NB4 (cell line): Measurements from ENCODE around the gene SMCO4.

ENCODE experiments used
- DNase-seq: peaks from one replicate; pipeline ENCODE4 v3.0.0; 2010; ENCODE audit warnings: low read depth
- H3K4me3 ChIP-seq: one replicate; pipeline ENCODE4 v1.5.1; 2011; ENCODE audit warnings: mild to moderate bottlenecking, low read depth, low read length, moderate library complexity
- MYC ChIP-seq: IDR thresholded peaks from 2 replicates; pipeline ENCODE4 v1.6.1; 2011; ENCODE audit warnings: low read depth, low read length
- POLR2A ChIP-seq: IDR thresholded peaks from 2 replicates; pipeline ENCODE4 v1.6.1; 2011; ENCODE audit warnings: mild to moderate bottlenecking; ENCODE audit not compliant: insufficient read length; ENCODE audit errors: extremely low read depth
- TF ChIP-seq, protein P1 (sequence below): IDR thresholded peaks from 2 replicates; pipeline ENCODE4 v1.6.1; 2011; ENCODE audit warnings: low read depth, low read length
- TF ChIP-seq, protein P2 (sequence below): IDR thresholded peaks from one replicate; pipeline ENCODE4 v1.5.1; 2012; ENCODE audit warnings: low read depth, low read length

The SMCO4 gene

DNA sequence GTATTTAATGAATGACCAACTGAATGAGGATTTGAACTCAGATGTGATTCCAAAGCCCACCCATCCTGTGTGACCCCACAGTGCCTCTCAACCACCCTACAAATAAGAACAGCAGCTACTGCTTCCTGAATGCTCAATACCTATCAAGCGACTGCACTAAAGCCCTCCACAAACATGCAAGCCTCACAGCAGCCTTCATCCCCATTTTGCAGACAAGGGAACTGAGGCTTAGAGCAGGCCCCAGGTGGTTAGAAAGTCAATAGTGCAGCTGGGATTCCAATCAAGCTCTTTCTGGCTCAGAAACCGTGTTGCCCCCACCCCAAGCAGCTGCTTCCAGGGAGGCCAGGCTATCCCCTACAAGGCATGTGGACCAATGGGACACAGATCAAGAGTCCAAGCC, 57.2 kb downstream of the SMCO4 start:
- no peak for DNase-seq
- no peak overlapping the region for H3K4me3 ChIP-seq
- TF ChIP-seq, protein P1, sequence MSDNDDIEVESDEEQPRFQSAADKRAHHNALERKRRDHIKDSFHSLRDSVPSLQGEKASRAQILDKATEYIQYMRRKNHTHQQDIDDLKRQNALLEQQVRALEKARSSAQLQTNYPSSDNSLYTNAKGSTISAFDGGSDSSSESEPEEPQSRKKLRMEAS: no peak
- TF ChIP-seq, protein P2, sequence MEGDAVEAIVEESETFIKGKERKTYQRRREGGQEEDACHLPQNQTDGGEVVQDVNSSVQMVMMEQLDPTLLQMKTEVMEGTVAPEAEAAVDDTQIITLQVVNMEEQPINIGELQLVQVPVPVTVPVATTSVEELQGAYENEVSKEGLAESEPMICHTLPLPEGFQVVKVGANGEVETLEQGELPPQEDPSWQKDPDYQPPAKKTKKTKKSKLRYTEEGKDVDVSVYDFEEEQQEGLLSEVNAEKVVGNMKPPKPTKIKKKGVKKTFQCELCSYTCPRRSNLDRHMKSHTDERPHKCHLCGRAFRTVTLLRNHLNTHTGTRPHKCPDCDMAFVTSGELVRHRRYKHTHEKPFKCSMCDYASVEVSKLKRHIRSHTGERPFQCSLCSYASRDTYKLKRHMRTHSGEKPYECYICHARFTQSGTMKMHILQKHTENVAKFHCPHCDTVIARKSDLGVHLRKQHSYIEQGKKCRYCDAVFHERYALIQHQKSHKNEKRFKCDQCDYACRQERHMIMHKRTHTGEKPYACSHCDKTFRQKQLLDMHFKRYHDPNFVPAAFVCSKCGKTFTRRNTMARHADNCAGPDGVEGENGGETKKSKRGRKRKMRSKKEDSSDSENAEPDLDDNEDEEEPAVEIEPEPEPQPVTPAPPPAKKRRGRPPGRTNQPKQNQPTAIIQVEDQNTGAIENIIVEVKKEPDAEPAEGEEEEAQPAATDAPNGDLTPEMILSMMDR: no peak
- TF ChIP-seq MYC (no peak), POLR2A (no peak)

DNA sequence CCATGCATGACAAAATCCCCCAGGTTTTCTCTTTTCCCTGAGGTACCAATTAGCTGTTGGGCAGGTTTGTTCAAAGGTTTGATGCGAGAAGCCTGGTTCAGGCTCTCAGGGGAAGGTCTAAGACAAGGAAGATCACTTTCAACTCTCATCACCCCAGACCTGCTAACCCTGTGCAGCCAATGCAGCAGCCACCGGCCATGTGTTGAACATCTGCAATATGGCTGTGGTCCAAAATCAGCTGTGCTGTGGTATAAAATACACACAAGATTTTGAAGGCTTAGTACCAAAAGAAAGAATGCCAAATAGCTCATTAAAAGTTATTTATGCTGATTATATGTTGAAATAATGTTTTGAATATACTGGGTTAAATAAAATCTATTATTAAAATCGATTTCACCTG, 58.5 kb downstream of the SMCO4 start:
- no peak overlapping the region for H3K4me3 ChIP-seq
- DNase-seq: no peak
- TF ChIP-seq MYC: no peak
- no peak for TF ChIP-seq POLR2A
- TF ChIP-seq, protein P1: no peak
- TF ChIP-seq, protein P2: no peak

DNA sequence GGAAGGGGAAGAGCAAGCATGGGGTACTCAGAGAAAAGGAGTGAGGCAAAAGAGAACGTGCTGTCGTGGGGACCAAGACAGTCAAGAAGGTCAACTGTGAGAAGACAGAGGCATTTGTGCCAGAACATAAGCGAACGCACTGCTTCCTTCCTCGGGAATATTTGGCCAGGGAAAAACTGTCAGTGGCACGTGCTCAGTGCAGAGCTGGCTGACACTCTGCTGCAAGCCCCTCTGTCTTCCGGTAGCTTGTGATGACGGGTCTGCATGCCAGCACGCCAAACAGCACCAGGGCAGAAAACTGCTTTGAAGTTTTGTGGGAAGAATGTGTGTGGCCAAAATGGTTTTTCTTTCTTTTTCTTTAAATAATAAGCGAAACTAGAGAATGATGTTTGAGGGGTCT, 60.6 kb downstream of the SMCO4 start:
- no peak for DNase-seq
- no peak overlapping the region for H3K4me3 ChIP-seq
- TF ChIP-seq MYC (no peak), POLR2A (no peak)
- TF ChIP-seq, protein P1: no peak
- TF ChIP-seq, protein P2: no peak

DNA sequence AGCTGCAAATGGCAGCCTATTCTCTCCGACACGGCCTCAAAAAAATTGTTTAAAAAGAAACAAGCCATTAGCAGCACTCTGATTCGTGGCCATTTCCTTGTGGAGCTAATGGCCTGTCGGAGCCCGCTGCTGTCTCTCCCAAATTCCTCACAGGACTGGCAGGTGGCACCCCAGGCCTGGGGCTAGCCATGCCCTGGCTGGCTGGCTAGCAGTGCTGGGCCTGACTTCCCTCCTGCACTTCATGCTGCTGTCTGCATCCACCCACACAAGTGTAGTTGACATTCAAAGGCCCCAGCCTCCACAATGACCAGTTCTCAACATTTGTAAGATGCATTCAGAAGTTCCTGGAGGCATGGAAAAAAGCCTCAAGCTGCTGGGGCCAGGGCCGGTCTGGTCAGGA, 61.5 kb downstream of the SMCO4 start:
- no peak overlapping the region for H3K4me3 ChIP-seq
- no peak for DNase-seq
- TF ChIP-seq MYC (no peak), POLR2A (no peak)
- TF ChIP-seq, protein P1: no peak
- TF ChIP-seq, protein P2: no peak

DNA sequence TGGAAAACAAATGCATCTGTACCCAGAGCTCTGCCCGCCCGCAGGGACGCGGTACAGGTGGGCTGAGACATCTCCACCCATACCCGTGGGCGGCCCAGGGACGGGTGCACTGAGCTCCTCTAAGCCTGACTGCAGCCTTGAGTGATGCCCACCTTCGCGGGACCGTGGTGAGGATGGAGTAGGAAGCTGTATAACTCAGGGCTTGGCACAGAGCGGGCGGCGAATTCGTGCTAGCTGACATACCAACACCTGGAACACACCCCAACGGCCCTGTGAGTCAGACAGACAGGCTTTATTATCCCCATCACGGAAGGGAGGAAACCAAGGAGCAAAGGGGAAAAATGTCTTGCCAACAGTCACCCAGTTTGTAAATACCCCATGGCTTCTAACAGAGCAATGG, 61.9 kb downstream of the SMCO4 start:
- no peak for DNase-seq
- TF ChIP-seq, protein P1: no peak
- TF ChIP-seq, protein P2: no peak
- no peak for TF ChIP-seq MYC
- TF ChIP-seq POLR2A: no peak
- no peak overlapping the region for H3K4me3 ChIP-seq

DNA sequence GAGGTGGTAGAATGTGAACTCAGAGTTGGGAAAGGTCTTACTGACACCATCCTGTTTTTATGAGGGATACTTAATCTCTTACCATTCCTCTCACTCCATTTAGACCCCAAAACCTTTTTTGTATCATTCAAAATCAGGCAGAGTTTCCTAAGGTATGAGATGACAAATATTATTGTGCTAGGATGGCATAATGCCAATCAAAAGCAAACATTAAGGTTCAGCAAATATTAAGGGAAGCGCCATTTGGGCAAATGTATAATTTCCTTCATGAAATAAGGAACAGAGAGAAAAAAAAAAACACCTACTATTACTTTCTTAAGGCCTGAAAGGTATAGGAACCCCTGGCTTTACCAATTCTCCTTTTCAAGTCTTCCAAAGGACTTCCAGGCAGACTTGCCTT, 62.4 kb downstream of the SMCO4 start:
- H3K4me3 ChIP-seq: no peak overlapping the region
- TF ChIP-seq POLR2A (no peak), MYC (no peak)
- TF ChIP-seq, protein P2: no peak
- TF ChIP-seq, protein P1: no peak
- no peak for DNase-seq
